Astrocyte (in vitro differentiated cells and primary cell): Measurements from ENCODE around the gene TLL2.

Experiments
- CTCF ChIP-seq: IDR thresholded peaks from 2 replicates; pipeline ENCODE4 v1.5.1; 2011; ENCODE audit warnings: low read depth, mild to moderate bottlenecking, inconsistent platforms, low read length, moderate library complexity; ENCODE audit not compliant: insufficient read depth
- EZH2 ChIP-seq: IDR thresholded peaks from 2 replicates; pipeline ENCODE4 v1.6.1; 2012; ENCODE audit warnings: mild to moderate bottlenecking, low read length, inconsistent platforms; ENCODE audit not compliant: insufficient read depth

GRCh38 chr10:96456296-96456840, 57.4 kb downstream of the TLL2 start:
- TF ChIP-seq CTCF, result no peak
- no peak for TF ChIP-seq EZH2
